SK-N-SH (cell line): ENCODE measurements around the gene TOMM40L. TPM values are rescaled to one million over a fixed set of nuclear protein-coding genes. Genes with fewer than 3 reads are reported as not detected.

Source experiments
- CTCF ChIA-PET: fragments of 300-600, 350-600 bp; formaldehyde crosslinking; extraction: SDS; loops from one replicate; lab custom pipeline; 2021; lab: Yijun Ruan, JAX
- POLR2A ChIA-PET: fragments of 350-600 bp; sonication (Branson Sonifier 250); formaldehyde crosslinking; extraction: SDS; loops from one replicate; lab custom pipeline; 2020; ENCODE audit warnings: antibody characterized with exemption, inconsistent platforms; lab: Yijun Ruan, JAX
- DNase-seq: peaks from one replicate; pipeline ENCODE4 v3.0.0; 2012
- H2AFZ ChIP-seq: fragments of 200-600 bp; sonication (generic); 2 replicates; pipeline ENCODE4 v1.8.1; 2016; ENCODE audit warnings: antibody characterized with exemption, mild to moderate bottlenecking, low read depth
- H3F3A ChIP-seq: fragments of 200-600 bp; sonication (generic); replicated peaks from 2 replicates; pipeline ENCODE3; 2016; ENCODE audit warnings: antibody characterized with exemption, mild to moderate bottlenecking; ENCODE audit not compliant: insufficient read depth
- H3K27ac ChIP-seq, 2 experiments: fragments of 200-500 bp in 1 of 2; fragments of 200-600 bp in 1 of 2; sonication (Bioruptor generic) in 1 of 2; sonication (generic), shearing (Covaris generic) in 1 of 2; 2 replicates each; pipeline versions ENCODE4 v1.5.1 to v1.6.1; 2014 to 2016; ENCODE audit warnings: low read depth in 2 of 2, inconsistent platforms in 1 of 2, low read length in 1 of 2, mild to moderate bottlenecking in 1 of 2, mixed read lengths in 1 of 2
- H3K27me3 ChIP-seq: fragments of 200-600 bp; sonication (generic), shearing (Covaris generic); 2 replicates; pipeline ENCODE4 v1.6.1; 2016; ENCODE audit warnings: mixed run types; ENCODE audit not compliant: insufficient read depth
- H3K36me3 ChIP-seq, 2 experiments: fragments of 200-500 bp in 1 of 2; fragments of 200-600 bp in 1 of 2; sonication (Bioruptor generic) in 1 of 2; sonication (generic) in 1 of 2; replicated peaks in 1 of 2; 2 replicates each; pipeline versions ENCODE3 to v1.5.1; 2014 to 2016; ENCODE audit warnings: low read length in 1 of 2, mild to moderate bottlenecking in 1 of 2; ENCODE audit not compliant: insufficient read depth in 2 of 2, control insufficient read depth in 1 of 2
- H3K4me1 ChIP-seq, 2 experiments: fragments of 200-500 bp in 1 of 2; fragments of 200-600 bp in 1 of 2; sonication (Bioruptor generic) in 1 of 2; sonication (generic), shearing (Covaris generic) in 1 of 2; 2 replicates each; pipeline versions ENCODE4 v1.5.1 to v1.6.1; 2014 to 2016; ENCODE audit warnings: low read depth in 1 of 2, low read length in 1 of 2, mixed run types in 1 of 2; ENCODE audit not compliant: insufficient read depth in 2 of 2, control insufficient read depth in 1 of 2
- H3K4me2 ChIP-seq: fragments of 200-600 bp; sonication (generic), shearing (Covaris generic); 2 replicates; pipeline ENCODE4 v1.6.1; 2017; ENCODE audit warnings: mixed run types
- H3K4me3 ChIP-seq, 2 experiments: fragments of 200-500 bp in 1 of 2; fragments of 200-600 bp in 1 of 2; sonication (Bioruptor generic) in 1 of 2; sonication (generic), shearing (Covaris generic) in 1 of 2; 2 replicates each; pipeline versions ENCODE4 v1.5.1 to v1.8.1; 2014 to 2016; ENCODE audit warnings: low read depth in 2 of 2, inconsistent platforms in 1 of 2, low read length in 1 of 2, mild to moderate bottlenecking in 1 of 2, mixed read lengths in 1 of 2, moderate library complexity in 1 of 2
- H3K79me2 ChIP-seq: fragments of 200-600 bp; sonication (generic); 2 replicates; pipeline ENCODE4 v1.8.1; 2017; ENCODE audit warnings: mild to moderate bottlenecking; ENCODE audit not compliant: insufficient read depth
- H3K9ac ChIP-seq: fragments of 200-600 bp; sonication (generic); 2 replicates; pipeline ENCODE4 v1.6.1; 2017; ENCODE audit warnings: mixed run types
- H3K9me2 ChIP-seq: fragments of 200-600 bp; sonication (generic); 2 replicates; pipeline ENCODE4 v1.6.1; 2017; ENCODE audit warnings: mixed run types
- H3K9me3 ChIP-seq: fragments of 200-600 bp; sonication (generic); 2 replicates; pipeline ENCODE4 v1.6.1; 2017; ENCODE audit warnings: mixed run types, mild to moderate bottlenecking, moderate library complexity
- H4K20me1 ChIP-seq: fragments of 200-600 bp; sonication (generic); 2 replicates; pipeline ENCODE4 v1.6.1; 2017; ENCODE audit warnings: mild to moderate bottlenecking, mixed run types; ENCODE audit not compliant: insufficient read depth
- ELF1 ChIP-seq: IDR thresholded peaks from 2 replicates; pipeline ENCODE4 v1.4.0; 2012
- FOSL2 ChIP-seq: IDR thresholded peaks from 2 replicates; pipeline ENCODE4 v1.4.0; 2012; ENCODE audit warnings: low read depth, mild to moderate bottlenecking, moderate library complexity, borderline replicate concordance
- FOXM1 ChIP-seq: IDR thresholded peaks from 2 replicates; pipeline ENCODE4 v1.4.0; 2012; ENCODE audit warnings: low read depth, mild to moderate bottlenecking
- GABPA ChIP-seq: IDR thresholded peaks from 2 replicates; pipeline ENCODE4 v1.4.0; 2012; ENCODE audit warnings: low read depth, mild to moderate bottlenecking
- GATA2 ChIP-seq: sonication (generic); formaldehyde crosslinking; IDR thresholded peaks from 2 replicates; pipeline ENCODE4 v1.5.0; 2020; ENCODE audit warnings: mild to moderate bottlenecking, missing genetic modification reagents
- IRF3 ChIP-seq: fragments of 150-350 bp; IDR thresholded peaks from 2 replicates; pipeline ENCODE4 v1.6.1; 2016; ENCODE audit warnings: mild to moderate bottlenecking, low read depth, low read length
- MXI1 ChIP-seq: IDR thresholded peaks from 2 replicates; pipeline ENCODE4 v1.6.1; 2012; ENCODE audit warnings: mild to moderate bottlenecking, low read depth, low read length, improper control_type of control experiment
- NFIC ChIP-seq: IDR thresholded peaks from 2 replicates; pipeline ENCODE4 v1.4.0; 2012; ENCODE audit warnings: borderline replicate concordance
- POLR2AphosphoS5 ChIP-seq: IDR thresholded peaks from 2 replicates; pipeline ENCODE4 v1.6.1; 2012; ENCODE audit warnings: low read depth, low read length
- RAD21 ChIP-seq: IDR thresholded peaks from 2 replicates; pipeline ENCODE4 v1.6.1; 2012; ENCODE audit warnings: mild to moderate bottlenecking, low read length
- REST ChIP-seq: IDR thresholded peaks from 2 replicates; pipeline ENCODE4 v1.6.1; 2012; ENCODE audit warnings: mild to moderate bottlenecking, low read depth, low read length, moderate library complexity
- RFX5 ChIP-seq: IDR thresholded peaks from 2 replicates; pipeline ENCODE4 v1.6.1; 2012; ENCODE audit warnings: mild to moderate bottlenecking, improper control_type of control experiment, low read length
- RXRA ChIP-seq: IDR thresholded peaks from 2 replicates; pipeline ENCODE4 v1.4.0; 2012; ENCODE audit warnings: low read depth, mild to moderate bottlenecking, borderline replicate concordance
- SIN3A ChIP-seq: IDR thresholded peaks from 2 replicates; pipeline ENCODE4 v1.6.1; 2012; ENCODE audit warnings: low read depth, mild to moderate bottlenecking, low read length, moderate library complexity, borderline replicate concordance
- TCF12 ChIP-seq: IDR thresholded peaks from 2 replicates; pipeline ENCODE4 v1.4.0; 2012
- USF1 ChIP-seq: IDR thresholded peaks from 2 replicates; pipeline ENCODE4 v1.4.0; 2012; ENCODE audit warnings: low read depth, borderline replicate concordance
- USF2 ChIP-seq: fragments of 150-350 bp; IDR thresholded peaks from 2 replicates; pipeline ENCODE4 v1.6.1; 2017; ENCODE audit warnings: antibody characterized with exemption, low read length, low read depth, borderline replicate concordance
- WGBS: methylation state at CpG from one replicate; pipeline ENCODE4 v1.1.6; 2017; ENCODE audit warnings: low lambda C conversion rate; 5-methylcytosine and 5-hydroxymethylcytosine counted together
- polyA plus RNA-seq, 3 experiments: library from polyadenylated mRNA; depleted of rRNA; stranded (reverse); fragments of >200 nt; gene quantifications; 2 replicates each; pipeline ENCODE4 v1.2.3, GENCODE V29; 2012

The TOMM40L gene
- polyA plus RNA-seq, 1 of the 3 experiments (the other 2 are of a cell fraction) = 9.7 TPM

GRCh38 chr1:161261261-161262235 is 35.7 kb downstream of the TOMM40L start:
- no peak for DNase-seq
- Histone ChIP-seq H3K9ac (no peak overlapping the region), H3K79me2 (no peaks in the 10 kb centered on the region), H3K27ac (no peak overlapping the region), H3K4me2 (no peak overlapping the region), H3K36me3 (no peaks in the 10 kb centered on the region), H3K9me3 (peaks cover 8% of the 10 kb centered on the region; the same call in 1 of the 2 replicates), H3F3A (no peaks in the 10 kb centered on the region), H4K20me1 (no peaks in the 10 kb centered on the region), H3K4me1 (peaks cover 8% of the 10 kb centered on the region in 2 experiments; a peak in 3 of 4 replicates), H3K27me3 (peaks cover 32% of the 10 kb centered on the region), H3K9me2 (no peaks in the 10 kb centered on the region), H3K4me3 (no peak overlapping the region), H2AFZ (no peak overlapping the region)
- CTCF ChIA-PET = interaction anchor here (0.7 to 1.2 kb wide), 5 partner anchors 30 to 121 kb away, joined by 3 to 4 read pairs (median 3); partner anchors contain the start of gene APOA2
- WGBS = 74% methylated on average over 12 of the region's 12 CpGs
- POLR2A ChIA-PET = no interaction called here
- TF ChIP-seq REST (peak; percentile 54; the same call in 1 of the 2 replicates), MXI1 (no peak)

- H3K4me2 ChIP-seq = no peak overlapping the region
- H4K20me1 ChIP-seq = no peaks in the 10 kb centered on the region
- TF ChIP-seq RFX5 (no peak), USF1 (no peak), GABPA (no peak), NFIC (no peak), TCF12 (no peak), ELF1 (no peak), POLR2AphosphoS5 (no peak), USF2 (no peak), FOXM1 (no peak), IRF3 (no peak), FOSL2 (no peak), RXRA (no peak), RAD21 (no peak), GATA2 (no peak), SIN3A (no peak)
- H3K4me1 ChIP-seq = peaks cover 0 to 12% of the 10 kb centered on the region in 2 experiments; a peak in 2 of 4 replicates
- H3F3A ChIP-seq = no peaks in the 10 kb centered on the region
- no peaks in the 10 kb centered on the region for H3K79me2 ChIP-seq
- WGBS = 61% methylated on average over 5 of the region's 5 CpGs
- no peak for DNase-seq
- H3K4me3 ChIP-seq = no peak overlapping the region
- no peaks in the 10 kb centered on the region for H3K9me3 ChIP-seq
- ChIA-PET CTCF (interaction anchor here (1.8 kb wide), 1 partner anchor 25 kb away, joined by 8 read pairs; no protein-coding TSS in a partner anchor), POLR2A (no interaction called here)
- no peaks in the 10 kb centered on the region for H3K36me3 ChIP-seq
- H3K27me3 ChIP-seq = peaks cover 12% of the 10 kb centered on the region; the same call in 1 of the 2 replicates
- no peak overlapping the region for H2AFZ ChIP-seq
- H3K9me2 ChIP-seq = no peaks in the 10 kb centered on the region
- no peak overlapping the region for H3K27ac ChIP-seq
- no peak overlapping the region for H3K9ac ChIP-seq
Measured at GRCh38 chr1:161265305-161265704, 39.4 kb downstream of the TOMM40L start.
